Memory B cell (primary cell): ENCODE data around the gene LRP10.
"Not testable (repeated sequence)": the region's sequence is repeated elsewhere in the genome, so short reads cannot be mapped to it uniquely, and the experiment has no call there.

ENCODE experiments used
- ATAC-seq: fragments of 150-1000 bp; cut with Tn5 transposase; 2 replicates; pipeline ENCODE4 v1.10.0; 2021; ENCODE audit warnings: low read depth, mild to moderate bottlenecking, moderate library complexity
- DNase-seq, 2 donors: peaks; one replicate each; pipeline ENCODE4 v3.0.0; 2022; ENCODE audit warnings: low spot score in 2 of 2
- H3K27ac Mint-ChIP-seq: one replicate; pipeline ENCODE4 v1.8.0; 2022; ENCODE audit warnings: mild to moderate bottlenecking, moderate library complexity, mixed read lengths
- H3K27me3 Mint-ChIP-seq: one replicate; pipeline ENCODE4 v1.8.0; 2022; ENCODE audit warnings: mixed read lengths
- H3K36me3 Mint-ChIP-seq: one replicate; pipeline ENCODE4 v1.8.0; 2022; ENCODE audit warnings: mild to moderate bottlenecking, mixed read lengths
- H3K4me1 Mint-ChIP-seq: one replicate; pipeline ENCODE4 v1.8.0; 2022; ENCODE audit warnings: mixed read lengths
- H3K4me3 Mint-ChIP-seq: one replicate; pipeline ENCODE4 v1.8.0; 2022; ENCODE audit warnings: mild to moderate bottlenecking, moderate library complexity, mixed read lengths
- H3K9me3 Mint-ChIP-seq: one replicate; pipeline ENCODE4 v1.8.0; 2022; ENCODE audit warnings: mixed read lengths

LRP10 gene, protein sequence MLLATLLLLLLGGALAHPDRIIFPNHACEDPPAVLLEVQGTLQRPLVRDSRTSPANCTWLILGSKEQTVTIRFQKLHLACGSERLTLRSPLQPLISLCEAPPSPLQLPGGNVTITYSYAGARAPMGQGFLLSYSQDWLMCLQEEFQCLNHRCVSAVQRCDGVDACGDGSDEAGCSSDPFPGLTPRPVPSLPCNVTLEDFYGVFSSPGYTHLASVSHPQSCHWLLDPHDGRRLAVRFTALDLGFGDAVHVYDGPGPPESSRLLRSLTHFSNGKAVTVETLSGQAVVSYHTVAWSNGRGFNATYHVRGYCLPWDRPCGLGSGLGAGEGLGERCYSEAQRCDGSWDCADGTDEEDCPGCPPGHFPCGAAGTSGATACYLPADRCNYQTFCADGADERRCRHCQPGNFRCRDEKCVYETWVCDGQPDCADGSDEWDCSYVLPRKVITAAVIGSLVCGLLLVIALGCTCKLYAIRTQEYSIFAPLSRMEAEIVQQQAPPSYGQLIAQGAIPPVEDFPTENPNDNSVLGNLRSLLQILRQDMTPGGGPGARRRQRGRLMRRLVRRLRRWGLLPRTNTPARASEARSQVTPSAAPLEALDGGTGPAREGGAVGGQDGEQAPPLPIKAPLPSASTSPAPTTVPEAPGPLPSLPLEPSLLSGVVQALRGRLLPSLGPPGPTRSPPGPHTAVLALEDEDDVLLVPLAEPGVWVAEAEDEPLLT

DNA sequence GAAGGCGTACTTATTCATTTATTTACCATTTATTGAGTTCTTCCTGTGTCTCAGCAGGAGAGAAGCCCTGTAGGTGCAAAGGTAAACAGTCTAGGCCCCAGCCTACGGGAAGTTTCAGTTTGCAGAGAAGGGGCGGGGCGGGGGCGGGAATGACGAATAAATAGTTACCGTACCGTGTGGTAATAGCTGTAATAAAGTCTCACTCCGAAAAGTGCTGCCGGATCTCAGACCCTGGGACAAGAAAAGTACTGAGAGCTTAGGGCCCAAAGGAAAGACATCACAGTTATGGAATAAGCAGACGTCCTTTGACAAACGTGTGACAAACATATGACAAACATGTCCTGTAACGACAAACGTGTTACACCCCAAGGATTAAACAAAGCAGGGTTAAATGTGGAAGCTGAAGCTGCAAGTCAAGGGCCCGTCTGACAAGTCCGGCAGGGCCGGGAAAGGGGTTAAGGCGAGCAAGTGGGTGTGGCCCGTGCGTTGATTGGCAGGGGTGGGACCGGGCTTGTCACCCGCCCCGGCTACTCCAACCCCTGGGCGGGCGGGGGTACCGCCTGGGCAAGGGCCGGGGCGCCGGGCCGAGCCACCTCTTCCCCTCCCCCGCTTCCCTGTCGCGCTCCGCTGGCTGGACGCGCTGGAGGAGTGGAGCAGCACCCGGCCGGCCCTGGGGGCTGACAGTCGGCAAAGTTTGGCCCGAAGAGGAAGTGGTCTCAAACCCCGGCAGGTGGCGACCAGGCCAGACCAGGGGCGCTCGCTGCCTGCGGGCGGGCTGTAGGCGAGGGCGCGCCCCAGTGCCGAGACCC, at the start of gene LRP10:
LRP10 (plus strand) TSS at position 517 of the 809 bp plus-strand sequence. CDS start 564 bp downstream, outside the sequence.
- Mint-ChIP-seq H3K27me3 (no peaks in the 10 kb centered on the region), H3K4me3 (peak within 1 kb of the TSS; percentile 92), H3K27ac (peak within 1 kb of the TSS; percentile 96), H3K4me1 (peaks cover 13% of the 10 kb centered on the region), H3K36me3 (peaks cover 4% of the 10 kb centered on the region), H3K9me3 (no peaks in the 10 kb centered on the region)
- peak; percentile 80 for ATAC-seq
- peak; percentile 73 to 78 for DNase-seq

DNA sequence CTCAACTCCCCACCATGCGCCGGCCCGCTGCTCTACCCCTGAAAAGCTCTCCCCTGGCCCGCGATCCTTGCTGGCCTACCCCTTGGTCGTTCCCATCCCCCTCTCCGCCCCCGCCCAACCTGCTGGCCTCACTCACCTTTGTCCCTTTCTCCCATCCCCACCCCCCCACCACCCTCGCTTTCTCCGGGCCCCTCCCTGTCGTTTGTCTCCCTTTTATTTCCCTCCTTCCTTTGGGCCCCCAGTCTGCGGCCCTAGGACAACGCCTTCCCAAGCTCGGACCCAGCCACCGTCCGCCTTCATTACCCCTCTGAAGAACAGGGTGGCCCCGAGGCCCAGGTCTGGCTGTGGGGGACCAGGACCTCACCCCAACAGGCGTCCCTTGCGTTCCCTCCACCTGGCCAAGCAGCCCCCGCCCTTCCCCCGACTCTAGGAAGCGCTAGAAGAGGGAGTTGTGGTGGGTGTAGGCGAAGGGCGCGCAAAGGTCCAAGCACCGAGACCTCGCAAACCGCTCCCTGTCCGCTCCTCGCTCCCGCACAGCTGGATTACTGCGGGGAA, 49.4 kb upstream of the LRP10 start:
- ATAC-seq: no peak
- H3K9me3 Mint-ChIP-seq: no peaks in the 10 kb centered on the region
- no peak for DNase-seq
- peak overlapping the region; percentile 83 for H3K4me3 Mint-ChIP-seq
- H3K27ac Mint-ChIP-seq: peak overlapping the region; percentile 88
- H3K36me3 Mint-ChIP-seq: no peaks in the 10 kb centered on the region
- no peaks in the 10 kb centered on the region for H3K27me3 Mint-ChIP-seq
- H3K4me1 Mint-ChIP-seq: peaks cover 38% of the 10 kb centered on the region

DNA sequence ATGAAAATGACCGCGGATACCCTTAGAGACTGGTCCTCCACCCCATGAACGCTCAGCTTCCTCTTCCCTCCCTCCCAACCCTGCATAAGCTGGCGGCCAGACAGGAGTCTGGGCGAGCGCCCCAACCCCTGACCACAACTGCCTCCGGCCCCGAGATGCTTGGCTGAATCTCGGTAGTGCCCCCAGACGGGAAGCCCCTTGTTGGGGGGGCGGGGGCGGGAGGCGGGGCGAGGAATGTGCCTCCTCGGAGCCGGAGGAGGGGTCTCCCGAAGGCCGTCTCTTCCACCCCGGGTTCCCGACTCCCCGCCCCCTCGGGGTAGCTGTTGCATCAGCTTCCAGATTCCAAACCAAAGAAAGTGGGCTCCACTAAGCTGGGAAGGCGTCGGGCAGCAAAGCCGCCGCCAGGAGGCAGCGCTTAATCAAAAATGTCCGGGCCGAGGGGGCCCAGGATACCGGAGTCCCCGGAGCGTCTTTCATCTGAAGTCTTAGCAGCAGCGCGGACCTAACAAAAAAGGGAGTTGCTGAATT, 48.9 kb upstream of the LRP10 start:
- ATAC-seq (peak; percentile 78), DNase-seq (peak; percentile 61 to 66)
- Mint-ChIP-seq H3K36me3 (no peaks in the 10 kb centered on the region), H3K4me1 (peaks cover 38% of the 10 kb centered on the region), H3K9me3 (no peaks in the 10 kb centered on the region), H3K27ac (peak overlapping the region; percentile 88), H3K4me3 (peak overlapping the region; percentile 83), H3K27me3 (no peaks in the 10 kb centered on the region)

DNA sequence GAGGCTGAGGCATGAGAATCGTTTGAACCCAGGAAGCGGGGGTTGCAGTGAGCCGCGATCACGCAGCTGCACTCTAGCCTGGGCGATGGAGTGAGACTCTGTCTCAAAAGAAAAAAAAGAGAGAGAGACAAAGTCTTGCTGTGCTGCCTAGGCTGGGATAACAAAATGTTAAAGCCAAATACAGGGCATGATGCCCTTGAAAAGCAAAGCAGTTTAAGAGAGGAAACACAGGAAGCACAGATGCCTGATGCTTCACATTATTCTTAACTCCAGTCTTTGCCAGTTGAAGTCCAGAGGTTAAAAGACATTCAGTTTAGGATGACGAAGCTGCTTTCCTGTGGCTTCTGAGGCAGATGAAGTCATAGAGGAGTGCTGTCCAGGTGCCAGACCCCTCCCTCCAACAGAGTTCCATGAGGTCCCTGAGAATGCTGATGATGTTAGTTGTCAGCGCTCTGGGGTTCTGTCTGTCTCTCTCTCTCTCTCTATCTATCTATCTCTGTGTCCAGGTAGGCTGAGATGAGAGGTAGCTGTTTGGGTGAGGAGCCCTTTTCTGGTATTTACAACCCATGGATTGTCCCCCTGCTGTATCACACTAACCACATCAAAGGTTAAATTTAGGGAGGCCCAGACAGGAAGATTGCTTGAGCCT, 46.7 kb upstream of the LRP10 start:
- H3K36me3 Mint-ChIP-seq: no peaks in the 10 kb centered on the region
- H3K27ac Mint-ChIP-seq: no peak overlapping the region

DNA sequence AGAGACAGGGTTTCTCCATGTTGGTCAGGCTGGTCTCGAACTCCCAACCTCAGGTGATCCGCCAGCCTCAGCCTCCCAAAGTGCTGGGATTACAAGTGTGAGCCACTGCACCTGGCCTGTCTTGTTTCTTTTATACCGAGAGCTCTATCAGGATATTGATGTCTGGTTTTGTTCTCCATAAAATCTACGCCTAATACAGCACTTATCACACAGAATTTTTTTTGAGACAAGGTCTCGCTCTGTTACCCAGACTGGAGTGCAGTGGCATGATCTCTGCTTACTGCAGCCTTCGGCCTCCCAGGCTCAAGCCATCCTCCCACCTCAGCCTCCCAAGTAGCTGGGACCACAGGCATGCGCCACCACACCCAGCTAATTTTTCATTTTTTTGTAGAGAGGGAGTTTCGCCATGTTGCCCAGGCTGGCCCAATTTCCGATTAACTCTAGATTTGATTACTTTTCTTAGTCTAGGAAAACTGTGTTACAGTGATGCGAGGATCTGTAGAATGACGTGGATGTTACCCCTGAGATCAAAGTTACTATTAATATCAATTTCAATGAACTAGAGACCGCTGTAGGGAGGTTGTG, 42.4 kb upstream of the LRP10 start:
- not testable (repeated sequence) for ATAC-seq, H3K36me3 Mint-ChIP-seq, H3K27me3 Mint-ChIP-seq, DNase-seq, H3K9me3 Mint-ChIP-seq
- H3K4me1 Mint-ChIP-seq: peaks cover 18% of the 10 kb centered on the region
- H3K4me3 Mint-ChIP-seq: peak overlapping the region; percentile 92
- peak overlapping the region; percentile 94 for H3K27ac Mint-ChIP-seq

More for the DNA sequence above, 46.7 kb upstream of the LRP10 start:
- ATAC-seq (no peak), DNase-seq (no peak)
- Mint-ChIP-seq H3K9me3 (no peaks in the 10 kb centered on the region), H3K27me3 (no peaks in the 10 kb centered on the region), H3K4me1 (peaks cover 25% of the 10 kb centered on the region), H3K4me3 (no peak overlapping the region)

DNA sequence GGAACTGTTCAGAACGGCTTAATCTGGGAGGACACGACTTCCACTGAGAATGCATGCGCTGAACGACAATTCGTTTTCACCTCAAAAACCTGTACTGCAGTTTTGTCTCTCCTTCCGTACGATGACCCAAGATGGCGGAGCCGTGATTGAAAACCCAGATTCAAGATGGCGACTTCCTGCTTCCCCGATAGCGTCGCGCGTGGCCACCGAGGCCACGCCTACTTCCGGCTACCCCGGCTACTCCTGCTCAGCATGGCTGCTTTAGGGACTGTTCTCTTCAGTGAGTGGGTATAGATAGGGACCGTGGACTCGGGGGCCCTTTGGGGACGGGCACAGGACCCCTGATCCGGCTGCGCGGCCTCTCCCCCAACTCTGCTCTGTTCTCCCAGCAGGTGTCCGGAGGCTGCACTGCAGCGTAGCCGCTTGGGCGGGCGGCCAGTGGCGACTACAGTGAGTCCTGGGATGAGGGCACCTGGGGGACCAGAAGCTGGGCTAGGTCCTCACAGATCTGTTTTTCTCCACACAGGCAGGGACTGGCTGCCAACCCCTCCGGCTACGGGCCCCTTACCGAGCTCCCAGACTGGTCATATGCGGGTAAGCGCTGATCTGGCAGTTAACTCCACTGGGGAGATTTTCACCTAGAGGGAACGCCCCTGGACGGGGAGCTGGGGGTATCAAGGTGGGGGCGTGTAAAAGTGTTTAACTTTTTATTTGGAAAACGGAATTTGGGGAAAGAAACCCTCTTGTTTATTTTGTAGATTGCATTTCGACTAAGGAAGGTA, 41.7 kb upstream of the LRP10 start, which contains the start of gene MRPL52:
MRPL52 (plus strand) TSS at position 227 of the 782 bp plus-strand sequence; CDS start at position 253, 26 bp downstream.
- H3K4me3 Mint-ChIP-seq: peak within 1 kb of the TSS; percentile 92
- peak within 1 kb of the TSS; percentile 94 for H3K27ac Mint-ChIP-seq
- peaks cover 4% of the 10 kb centered on the region for H3K36me3 Mint-ChIP-seq
- DNase-seq (peak; percentile 73 to 81), ATAC-seq (peak; percentile 95)
- H3K4me1 Mint-ChIP-seq: peaks cover 12% of the 10 kb centered on the region
- no peaks in the 10 kb centered on the region for H3K9me3 Mint-ChIP-seq
- no peaks in the 10 kb centered on the region for H3K27me3 Mint-ChIP-seq

DNA sequence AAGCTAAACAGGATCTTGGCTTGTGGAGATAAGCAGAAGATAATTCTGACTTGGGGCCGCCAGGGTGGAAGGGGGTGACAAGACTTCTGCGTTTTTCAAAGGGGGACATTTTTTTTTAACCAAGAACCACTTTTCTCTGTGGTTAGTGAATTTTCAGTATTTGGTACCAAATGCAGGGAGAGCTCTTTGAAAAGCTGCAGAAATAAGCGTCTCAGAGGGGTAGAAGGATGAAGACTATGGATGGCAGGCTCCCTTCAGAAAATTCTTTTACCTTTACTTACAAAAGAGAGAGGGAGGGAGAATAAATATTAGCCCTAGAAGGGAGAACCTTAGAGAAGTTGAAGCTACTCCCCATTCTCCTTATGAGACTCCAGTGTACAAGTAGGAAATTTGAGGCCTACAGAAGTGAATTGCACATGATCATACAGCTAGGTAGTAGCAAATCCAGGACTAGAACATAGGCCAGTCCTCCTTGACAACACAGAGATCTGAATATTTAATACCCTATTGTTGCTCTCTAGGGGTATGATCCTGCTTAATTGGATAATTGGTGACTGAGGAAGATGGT, 41.0 kb upstream of the LRP10 start:
- no peaks in the 10 kb centered on the region for H3K27me3 Mint-ChIP-seq
- peak; percentile 11 for ATAC-seq
- H3K9me3 Mint-ChIP-seq: no peaks in the 10 kb centered on the region
- H3K4me1 Mint-ChIP-seq: peaks cover 12% of the 10 kb centered on the region
- H3K27ac Mint-ChIP-seq: peak overlapping the region; percentile 94
- no peak for DNase-seq
- peak overlapping the region; percentile 92 for H3K4me3 Mint-ChIP-seq
- peaks cover 7% of the 10 kb centered on the region for H3K36me3 Mint-ChIP-seq

DNA sequence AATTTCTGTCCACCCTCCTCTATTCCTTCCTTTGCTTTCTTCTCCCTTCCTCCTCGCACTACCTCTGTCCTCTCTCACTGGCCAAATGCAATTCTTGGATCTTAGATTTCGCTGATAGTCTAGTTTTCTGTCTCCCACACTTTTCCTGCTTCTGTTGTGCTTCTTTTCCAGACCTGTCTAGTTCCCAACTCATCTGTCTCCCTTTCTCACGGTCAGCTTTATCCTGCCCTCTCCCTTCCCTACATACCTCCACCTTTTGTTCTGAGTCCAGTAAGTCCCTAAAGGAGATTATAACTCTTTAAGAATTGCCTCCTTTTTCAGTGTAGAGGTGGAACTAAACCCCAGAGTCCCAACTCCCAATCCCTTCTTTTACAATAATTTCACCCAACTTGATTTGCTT, 36.0 kb upstream of the LRP10 start:
- no peak overlapping the region for H3K27ac Mint-ChIP-seq
- DNase-seq: no peak
- peaks cover 11% of the 10 kb centered on the region for H3K4me1 Mint-ChIP-seq
- no peaks in the 10 kb centered on the region for H3K9me3 Mint-ChIP-seq
- H3K27me3 Mint-ChIP-seq: peaks cover 6% of the 10 kb centered on the region
- no peak overlapping the region for H3K4me3 Mint-ChIP-seq
- peaks cover 9% of the 10 kb centered on the region for H3K36me3 Mint-ChIP-seq
- no peak for ATAC-seq

DNA sequence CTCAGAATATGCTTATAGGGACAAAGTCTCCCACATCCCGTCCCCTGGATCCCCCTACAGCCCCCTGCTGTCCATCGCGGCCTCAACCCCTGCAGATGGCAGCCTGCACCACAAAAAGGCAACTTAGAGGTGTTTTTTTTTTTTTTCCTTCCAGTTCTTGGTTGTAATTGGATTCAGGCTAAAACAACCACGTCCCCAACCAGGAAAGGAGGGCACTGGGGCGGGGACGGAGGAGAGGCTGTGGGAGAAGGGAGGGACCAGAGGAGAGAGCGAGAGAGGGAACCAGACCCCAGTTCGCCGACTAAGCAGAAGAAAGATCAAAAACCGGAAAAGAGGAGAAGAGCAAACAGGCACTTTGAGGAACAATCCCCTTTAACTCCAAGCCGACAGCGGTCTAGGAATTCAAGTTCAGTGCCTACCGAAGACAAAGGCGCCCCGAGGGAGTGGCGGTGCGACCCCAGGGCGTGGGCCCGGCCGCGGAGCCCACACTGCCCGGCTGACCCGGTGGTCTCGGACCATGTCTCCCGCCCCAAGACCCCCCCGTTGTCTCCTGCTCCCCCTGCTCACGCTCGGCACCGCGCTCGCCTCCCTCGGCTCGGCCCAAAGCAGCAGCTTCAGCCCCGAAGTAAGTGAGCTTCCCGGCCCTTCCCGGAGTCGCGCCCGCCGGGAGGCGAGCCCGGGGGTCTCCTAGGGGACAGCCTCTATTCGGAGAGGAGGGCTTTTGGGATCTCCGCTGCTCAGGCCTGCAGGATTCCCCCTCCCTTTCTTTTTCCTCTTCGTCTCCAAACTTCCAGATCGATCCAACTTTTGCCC, 35.0 kb upstream of the LRP10 start, which contains the start of gene MMP14:
MMP14 (plus strand) TSS at position 285 of the 813 bp plus-strand sequence; CDS start at position 518, 233 bp downstream.
- Mint-ChIP-seq H3K9me3 (no peaks in the 10 kb centered on the region), H3K27ac (peak within 1 kb of the TSS; percentile 78), H3K4me1 (peaks cover 9% of the 10 kb centered on the region), H3K36me3 (peaks cover 9% of the 10 kb centered on the region), H3K4me3 (peak within 1 kb of the TSS; percentile 91), H3K27me3 (peaks cover 6% of the 10 kb centered on the region)
- DNase-seq (no peak), ATAC-seq (no peak)

DNA sequence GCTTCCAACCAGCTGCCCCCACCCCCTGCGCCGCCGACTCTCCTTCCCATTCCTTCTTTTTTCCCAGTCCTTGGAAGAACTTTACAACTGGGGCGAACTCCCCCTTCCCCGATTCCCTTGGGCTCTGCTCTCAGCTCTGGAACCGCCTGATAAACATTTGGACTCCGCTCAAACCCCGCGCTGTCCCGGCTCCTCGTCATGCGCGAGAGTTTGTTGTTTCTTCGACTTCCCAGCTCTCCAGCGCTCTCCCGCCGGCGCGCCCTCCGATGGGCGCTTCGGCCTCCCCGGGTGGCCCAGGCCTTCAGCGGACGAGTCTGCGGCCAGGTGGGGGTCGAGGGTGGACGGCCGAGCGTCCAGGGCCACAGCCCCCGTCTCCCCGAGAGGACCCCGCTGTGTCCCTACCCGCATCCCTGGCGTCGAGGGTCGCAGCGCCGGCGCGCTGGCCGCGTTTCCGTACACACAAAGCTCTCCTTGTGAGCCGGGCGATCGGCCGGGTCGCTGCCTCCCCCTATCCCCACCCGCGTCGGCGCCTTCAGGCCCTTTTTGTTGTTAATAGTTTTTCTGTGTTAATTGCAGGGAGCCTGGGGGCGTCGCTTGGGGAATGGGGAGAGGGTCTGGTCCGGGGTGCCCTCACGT, 34.3 kb upstream of the LRP10 start:
- Mint-ChIP-seq H3K27me3 (peaks cover 8% of the 10 kb centered on the region), H3K4me3 (peak overlapping the region; percentile 91), H3K9me3 (no peaks in the 10 kb centered on the region), H3K27ac (peak overlapping the region; percentile 75), H3K4me1 (peaks cover 9% of the 10 kb centered on the region), H3K36me3 (peaks cover 7% of the 10 kb centered on the region)
- DNase-seq (no peak), ATAC-seq (peak; percentile 42)
